Activated T-helper 17 cell treated with anti-CD3 and anti-CD28 coated beads, Interleukin-2, amount 50 U/mL, for 72 hours (primary cell): ENCODE data around the gene MSI2. TPM values are rescaled to one million over a fixed set of nuclear protein-coding genes. Genes with fewer than 3 reads are reported as not detected.
"Not testable (repeated sequence)": the region's sequence is repeated elsewhere in the genome, so short reads cannot be mapped to it uniquely, and the experiment has no call there.

Source experiments
- ATAC-seq: fragments of 150-1000 bp; cut with Tn5 transposase; replicated peaks from 2 replicates; pipeline ENCODE4 v1.10.0; 2021; ENCODE audit warnings: mild to moderate bottlenecking, moderate library complexity
- H3K27ac Mint-ChIP-seq: one replicate; pipeline ENCODE4 v1.8.0; 2022; ENCODE audit warnings: mixed read lengths
- H3K27me3 Mint-ChIP-seq: one replicate; pipeline ENCODE4 v1.8.0; 2022; ENCODE audit warnings: mixed read lengths
- H3K36me3 Mint-ChIP-seq: one replicate; pipeline ENCODE4 v1.8.0; 2022; ENCODE audit warnings: low read depth, mild to moderate bottlenecking, mixed read lengths
- H3K4me1 Mint-ChIP-seq: one replicate; pipeline ENCODE4 v1.8.0; 2022; ENCODE audit warnings: mixed read lengths
- H3K4me3 Mint-ChIP-seq: one replicate; pipeline ENCODE4 v1.8.0; 2022; ENCODE audit warnings: mild to moderate bottlenecking, mixed read lengths
- H3K9me3 Mint-ChIP-seq: one replicate; pipeline ENCODE4 v1.8.0; 2022; ENCODE audit warnings: mixed read lengths
- total RNA-seq, 2 donors: library from RNA; stranded (reverse); gene quantifications; one replicate each; pipeline ENCODE4 v1.2.3, GENCODE V29; 2022

Gene MSI2
- total RNA-seq, 2 donors from 2014 or later = 96.3 to 128 TPM

DNA sequence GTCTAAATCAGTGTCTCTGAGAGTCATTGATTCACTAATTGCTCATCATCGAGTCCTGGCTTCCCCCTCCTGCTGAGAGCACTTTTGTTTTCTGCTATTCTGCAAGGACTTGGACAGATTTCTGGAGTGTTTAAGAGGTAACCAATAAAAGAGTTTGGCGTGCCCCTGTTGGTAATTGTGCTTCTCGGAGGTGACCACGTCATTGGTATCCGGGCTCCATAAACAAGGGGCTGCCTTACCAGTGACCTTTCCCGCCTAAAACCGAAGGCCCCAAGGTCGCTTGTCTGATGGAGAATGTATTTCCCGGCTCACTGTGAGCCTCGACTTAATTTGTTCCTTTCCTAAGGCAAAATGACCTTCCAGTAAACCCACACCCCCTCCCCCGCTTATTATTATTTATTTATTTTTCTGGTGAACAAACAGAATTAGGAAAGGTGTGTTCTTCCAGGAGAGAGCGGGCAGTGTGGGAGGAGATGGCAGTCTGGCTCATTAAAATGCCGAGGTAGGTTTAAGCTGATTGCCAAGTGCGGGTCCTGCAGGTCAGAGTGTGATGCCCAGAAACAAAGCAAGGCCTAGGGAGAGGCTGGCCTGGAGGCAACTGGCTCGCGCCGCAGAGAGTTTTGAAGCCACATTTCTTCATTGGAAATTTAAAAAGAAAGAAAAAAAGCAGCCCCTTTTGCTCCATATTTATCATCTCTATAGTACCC, 30.2 kb downstream of the MSI2 start:
- Mint-ChIP-seq H3K27ac (peak overlapping the region; percentile 90), H3K9me3 (no peaks in the 10 kb centered on the region), H3K4me1 (peaks cover 45% of the 10 kb centered on the region), H3K27me3 (no peaks in the 10 kb centered on the region), H3K36me3 (peaks cover 71% of the 10 kb centered on the region), H3K4me3 (peak overlapping the region; percentile 77)
- no peak for ATAC-seq

DNA sequence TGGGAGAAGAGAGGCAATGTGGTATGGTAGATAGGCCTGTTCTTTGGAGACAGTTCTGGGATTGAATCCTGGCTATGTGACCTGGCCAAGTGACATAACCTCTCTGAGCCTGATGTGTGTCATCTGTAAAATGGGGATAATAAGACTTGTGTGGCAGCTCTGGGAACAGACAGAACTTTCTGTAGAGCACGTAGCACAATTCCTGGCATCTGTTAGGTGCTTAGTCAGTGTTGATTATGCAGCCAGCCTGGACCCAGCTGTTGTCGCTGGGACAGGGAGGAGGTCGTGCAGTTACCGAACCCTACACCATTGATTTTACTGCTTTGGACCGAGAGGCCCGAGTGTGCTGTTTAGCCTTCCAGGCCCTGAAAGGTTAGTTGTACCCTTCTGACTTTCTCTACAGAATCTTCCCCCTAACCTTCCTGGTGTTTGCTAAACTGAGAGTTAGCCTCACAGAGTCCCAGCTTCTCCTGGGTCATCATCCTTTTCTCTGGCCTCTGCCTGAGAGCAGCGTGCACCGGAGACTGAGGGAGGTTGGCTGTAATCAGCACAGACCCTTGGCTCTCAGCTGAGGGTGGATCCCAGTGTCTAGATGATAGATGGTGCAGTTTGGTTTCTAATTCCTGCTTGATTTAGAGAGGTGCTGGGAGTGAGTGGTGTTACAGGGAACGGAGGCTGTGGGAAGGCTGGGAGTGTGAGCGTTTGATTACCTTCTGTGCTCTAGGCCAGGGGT, 31.9 kb downstream of the MSI2 start:
- Mint-ChIP-seq H3K27ac (peak overlapping the region; percentile 48), H3K36me3 (peaks cover 76% of the 10 kb centered on the region), H3K4me1 (peaks cover 41% of the 10 kb centered on the region), H3K4me3 (no peak overlapping the region), H3K9me3 (no peaks in the 10 kb centered on the region), H3K27me3 (no peaks in the 10 kb centered on the region)
- no peak for ATAC-seq

DNA sequence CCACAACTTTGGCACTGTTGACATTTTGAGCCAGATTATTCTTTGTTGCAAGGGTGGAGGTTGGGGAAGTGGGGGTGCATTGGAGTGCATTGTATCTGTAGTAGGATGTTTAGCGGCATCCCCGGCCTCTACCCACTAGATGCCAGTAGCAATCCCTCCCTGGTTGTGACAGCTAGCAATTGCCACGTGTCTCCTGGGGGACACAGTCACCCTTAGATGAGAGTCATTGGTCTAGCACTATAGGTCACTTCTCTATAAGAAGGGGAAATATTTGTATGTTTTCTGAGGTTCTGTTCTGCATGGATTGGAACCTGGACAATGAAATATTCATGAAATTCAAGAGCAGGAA, 32.4 kb downstream of the MSI2 start:
- Mint-ChIP-seq H3K9me3 (no peaks in the 10 kb centered on the region), H3K36me3 (peaks cover 75% of the 10 kb centered on the region), H3K4me3 (no peak overlapping the region), H3K4me1 (peaks cover 37% of the 10 kb centered on the region), H3K27ac (no peak overlapping the region), H3K27me3 (no peaks in the 10 kb centered on the region)
- ATAC-seq = no peak

GRCh38 chr17:57289130-57289529, 32.8 kb downstream of the MSI2 start:
- Mint-ChIP-seq H3K4me3 (no peak overlapping the region), H3K36me3 (peaks cover 75% of the 10 kb centered on the region), H3K4me1 (peaks cover 37% of the 10 kb centered on the region), H3K27me3 (no peaks in the 10 kb centered on the region), H3K27ac (no peak overlapping the region), H3K9me3 (no peaks in the 10 kb centered on the region)
- ATAC-seq = no peak

DNA sequence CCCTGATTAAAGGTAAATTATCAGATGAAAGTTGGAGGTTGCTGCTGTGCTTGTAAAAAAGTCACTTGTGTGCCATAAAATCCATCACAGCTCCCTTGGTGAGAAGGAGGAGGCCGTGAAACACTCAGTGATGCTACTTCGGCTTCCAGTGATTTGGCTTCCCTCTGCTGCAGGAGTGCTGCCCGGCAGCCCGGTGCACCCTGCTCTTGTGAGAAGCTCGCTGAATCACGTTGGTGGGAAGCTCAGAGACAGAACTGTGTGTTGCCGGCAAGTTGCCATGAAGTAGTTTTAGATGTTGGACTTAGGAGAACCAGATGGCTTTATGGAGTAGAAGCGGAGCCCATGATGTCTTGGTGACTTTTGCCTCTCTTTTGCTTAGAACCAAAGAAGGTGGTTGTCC, 33.3 kb downstream of the MSI2 start:
- Mint-ChIP-seq H3K27me3 (no peaks in the 10 kb centered on the region), H3K27ac (no peak overlapping the region), H3K4me1 (peaks cover 37% of the 10 kb centered on the region), H3K4me3 (no peak overlapping the region), H3K36me3 (peaks cover 75% of the 10 kb centered on the region), H3K9me3 (no peaks in the 10 kb centered on the region)
- ATAC-seq = no peak

GRCh38 chr17:57290981-57291380, 34.7 kb downstream of the MSI2 start:
- ATAC-seq = no peak
- peak overlapping the region; percentile 9 for H3K27ac Mint-ChIP-seq

GRCh38 chr17:57292091-57292490, 35.8 kb downstream of the MSI2 start:
- no peak for ATAC-seq
- peak overlapping the region; percentile 9 for H3K27ac Mint-ChIP-seq

More at GRCh38 chr17:57290981-57291380, 34.7 kb downstream of the MSI2 start:
- Mint-ChIP-seq H3K27me3 (no peaks in the 10 kb centered on the region), H3K9me3 (no peaks in the 10 kb centered on the region), H3K4me3 (no peak overlapping the region), H3K4me1 (peaks cover 35% of the 10 kb centered on the region), H3K36me3 (peaks cover 76% of the 10 kb centered on the region)

GRCh38 chr17:57293077-57293476, 36.8 kb downstream of the MSI2 start:
- Mint-ChIP-seq H3K9me3 (no peaks in the 10 kb centered on the region), H3K27me3 (no peaks in the 10 kb centered on the region), H3K4me1 (peaks cover 28% of the 10 kb centered on the region), H3K36me3 (peaks cover 72% of the 10 kb centered on the region), H3K27ac (no peak overlapping the region), H3K4me3 (no peak overlapping the region)
- ATAC-seq = no peak

More at GRCh38 chr17:57292091-57292490, 35.8 kb downstream of the MSI2 start:
- H3K4me1 Mint-ChIP-seq = peaks cover 32% of the 10 kb centered on the region
- H3K4me3 Mint-ChIP-seq = no peak overlapping the region
- peaks cover 71% of the 10 kb centered on the region for H3K36me3 Mint-ChIP-seq
- H3K9me3 Mint-ChIP-seq = no peaks in the 10 kb centered on the region
- H3K27me3 Mint-ChIP-seq = no peaks in the 10 kb centered on the region

DNA sequence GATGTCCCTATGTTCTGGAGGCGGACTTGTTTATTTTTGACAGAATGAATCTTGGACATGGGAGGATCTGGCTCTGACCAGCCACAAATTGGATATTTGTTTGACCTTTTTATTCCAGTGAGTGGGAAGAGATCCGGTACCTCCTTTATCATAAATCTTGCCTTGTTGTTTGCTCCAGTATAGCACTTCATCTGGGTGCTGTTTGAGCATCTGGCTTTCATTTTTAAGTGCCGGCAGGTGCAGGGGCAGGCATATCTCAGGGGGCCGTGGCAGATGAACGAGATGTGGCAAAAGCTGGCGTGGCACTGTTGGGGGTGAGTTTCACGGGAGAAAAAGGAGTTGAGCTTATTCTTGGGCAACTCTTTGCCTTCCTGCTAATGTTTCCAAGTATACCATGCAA, 37.8 kb downstream of the MSI2 start:
- Mint-ChIP-seq H3K9me3 (no peaks in the 10 kb centered on the region), H3K36me3 (peaks cover 82% of the 10 kb centered on the region), H3K27ac (peak overlapping the region; percentile 31), H3K27me3 (no peaks in the 10 kb centered on the region), H3K4me1 (peaks cover 28% of the 10 kb centered on the region), H3K4me3 (no peak overlapping the region)
- ATAC-seq = no peak

GRCh38 chr17:57294629-57295501, 38.5 kb downstream of the MSI2 start:
- ATAC-seq = peak; percentile 77
- Mint-ChIP-seq H3K27ac (peak overlapping the region; percentile 31), H3K4me1 (peaks cover 24% of the 10 kb centered on the region), H3K36me3 (peaks cover 82% of the 10 kb centered on the region), H3K9me3 (no peaks in the 10 kb centered on the region), H3K4me3 (peak overlapping the region; percentile 7), H3K27me3 (no peaks in the 10 kb centered on the region)

- no peak overlapping the region for H3K27ac Mint-ChIP-seq
- ATAC-seq = no peak
- no peaks in the 10 kb centered on the region for H3K27me3 Mint-ChIP-seq
- peaks cover 87% of the 10 kb centered on the region for H3K36me3 Mint-ChIP-seq
- no peaks in the 10 kb centered on the region for H3K9me3 Mint-ChIP-seq
- no peak overlapping the region for H3K4me3 Mint-ChIP-seq
- H3K4me1 Mint-ChIP-seq = peaks cover 28% of the 10 kb centered on the region
Measured at GRCh38 chr17:57295526-57296023, 39.3 kb downstream of the MSI2 start.

DNA sequence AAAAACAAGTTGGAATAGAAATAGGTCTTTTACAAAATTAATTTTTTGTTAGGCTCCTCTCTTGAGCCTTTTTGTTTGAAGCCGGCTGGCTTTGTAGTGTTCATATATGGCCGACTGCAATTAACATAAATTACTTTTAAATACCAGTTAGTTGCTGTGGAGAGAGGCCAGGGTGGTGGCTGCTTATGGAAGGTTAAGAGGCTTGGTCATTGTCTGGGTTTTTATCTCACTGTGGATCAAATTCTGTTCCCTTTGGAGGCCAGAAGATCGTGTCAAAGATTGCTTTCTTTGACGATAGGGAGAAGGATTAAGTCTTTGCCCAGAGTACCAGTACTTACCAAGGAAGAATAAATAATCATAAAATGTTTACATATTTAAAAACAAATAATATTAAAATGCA, 39.9 kb downstream of the MSI2 start:
- no peak overlapping the region for H3K27ac Mint-ChIP-seq
- H3K9me3 Mint-ChIP-seq = no peaks in the 10 kb centered on the region
- H3K27me3 Mint-ChIP-seq = no peaks in the 10 kb centered on the region
- no peak for ATAC-seq
- H3K4me3 Mint-ChIP-seq = no peak overlapping the region
- H3K4me1 Mint-ChIP-seq = peaks cover 33% of the 10 kb centered on the region
- H3K36me3 Mint-ChIP-seq = peaks cover 88% of the 10 kb centered on the region

- Mint-ChIP-seq H3K27me3 (no peaks in the 10 kb centered on the region), H3K4me1 (peaks cover 30% of the 10 kb centered on the region), H3K9me3 (no peaks in the 10 kb centered on the region), H3K27ac (no peak overlapping the region), H3K36me3 (peaks cover 78% of the 10 kb centered on the region), H3K4me3 (no peak overlapping the region)
- no peak for ATAC-seq
Measured at GRCh38 chr17:57299176-57299575, 42.9 kb downstream of the MSI2 start.

DNA sequence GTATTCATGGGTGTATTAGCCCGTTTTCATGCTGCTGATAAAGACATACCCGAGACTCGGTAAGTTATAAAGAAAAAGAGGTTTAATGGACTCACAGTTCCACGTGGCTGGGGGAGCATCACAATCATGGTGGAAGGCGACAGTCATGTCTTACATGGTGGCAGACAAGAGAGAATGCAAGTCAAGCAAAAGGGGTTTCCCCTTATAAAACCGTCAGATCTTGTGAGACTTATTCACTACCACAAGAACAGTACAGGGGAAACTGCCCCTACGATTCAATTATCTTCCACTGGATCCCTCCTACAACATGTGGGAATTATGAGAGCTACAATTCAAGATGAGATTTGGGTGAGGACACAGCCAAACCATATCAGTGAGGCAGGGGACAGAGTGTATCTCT, 44.3 kb downstream of the MSI2 start:
- not testable (repeated sequence) for H3K27ac Mint-ChIP-seq, H3K4me3 Mint-ChIP-seq, H3K27me3 Mint-ChIP-seq, H3K9me3 Mint-ChIP-seq
- Mint-ChIP-seq H3K36me3 (peaks cover 66% of the 10 kb centered on the region), H3K4me1 (peaks cover 16% of the 10 kb centered on the region)
- peak; percentile 59 for ATAC-seq
